ENCODE measurements around the gene RAB38.

Gene RAB38

DNA sequence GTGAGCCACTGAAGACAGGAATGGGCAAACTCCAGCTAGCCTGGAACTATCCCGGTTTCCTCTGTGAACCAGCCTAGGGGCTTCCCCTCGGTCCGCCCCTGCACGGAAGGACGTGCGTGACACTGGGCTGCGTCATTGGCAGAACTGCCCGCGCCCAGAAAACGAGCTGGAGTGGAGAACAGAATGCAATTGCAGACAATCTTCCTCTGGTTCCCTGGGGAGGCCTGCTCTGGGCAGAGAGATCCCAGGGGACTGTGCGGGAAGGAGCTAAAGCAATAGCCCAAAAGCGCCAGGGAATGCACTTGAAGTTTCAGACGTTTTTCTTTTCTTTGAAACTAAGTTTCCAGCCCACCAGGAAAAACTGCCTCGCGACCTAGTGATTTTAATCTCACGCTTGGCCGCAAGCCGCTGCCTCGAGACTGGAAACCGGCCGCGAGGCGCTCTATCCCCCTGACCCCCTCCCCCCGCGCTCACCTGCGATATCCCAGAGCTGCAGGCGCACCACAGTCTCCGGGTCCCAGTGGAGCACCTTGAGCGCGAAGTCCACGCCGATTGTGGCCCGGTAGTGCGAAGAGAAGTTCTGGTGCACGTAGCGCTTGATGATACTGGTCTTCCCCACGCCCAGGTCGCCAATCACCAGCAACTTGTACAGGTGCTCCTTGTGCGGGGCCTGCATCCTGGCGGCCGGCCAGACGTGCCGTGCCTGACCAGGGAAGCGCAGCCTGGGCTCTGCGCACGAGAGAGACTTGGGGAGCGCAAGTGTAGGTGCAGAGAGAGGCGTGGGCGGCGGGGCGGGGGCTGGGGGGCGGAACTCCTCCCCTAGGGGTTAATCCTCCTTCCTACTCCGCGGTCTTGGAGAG, at the start of gene RAB38:
TSS of gene RAB38 (minus strand) at position 735 of the 860 bp plus-strand sequence. CDS start at position 676, 59 bp downstream.
- DNase-seq: peak; percentile 19 to 30

DNA sequence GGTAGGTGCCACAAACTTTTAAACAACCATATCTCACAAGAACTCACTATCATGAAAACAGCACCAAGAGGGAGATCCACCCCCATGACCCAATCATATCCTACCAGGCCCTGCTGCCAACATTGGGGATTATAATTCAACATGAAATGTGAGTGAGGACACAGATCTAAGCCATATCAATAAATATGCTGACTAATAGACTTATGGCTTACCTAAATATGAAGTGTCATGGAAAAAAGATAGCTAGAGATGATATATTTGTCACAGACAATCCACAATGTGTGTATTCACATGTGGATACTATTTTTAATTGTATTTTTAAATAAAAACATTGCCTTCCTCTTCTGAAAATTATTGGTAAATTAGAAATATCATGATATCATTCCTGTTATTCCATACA, 38.2 kb upstream of the RAB38 start:
- DNase-seq: no peak

DNA sequence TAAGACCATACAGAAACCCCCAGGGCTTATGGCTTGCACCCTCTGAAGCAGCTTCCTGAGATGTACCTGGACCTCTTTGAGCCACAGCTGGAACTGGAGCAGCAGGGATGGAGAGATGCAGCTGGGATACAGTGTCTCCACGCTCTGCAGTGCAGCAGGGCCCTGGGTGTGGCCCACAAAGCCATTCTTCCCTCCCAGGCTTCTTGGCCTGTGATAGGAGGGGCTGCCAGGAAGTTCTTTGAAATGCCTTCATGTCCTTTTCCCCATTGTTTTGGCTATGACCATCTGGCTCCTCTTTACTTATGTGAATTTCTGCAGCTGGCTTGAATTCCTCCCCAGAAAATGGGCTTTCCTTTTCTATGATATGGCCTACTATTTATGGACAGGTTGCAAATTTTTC, 37.1 kb upstream of the RAB38 start:
- no peak for DNase-seq

DNA sequence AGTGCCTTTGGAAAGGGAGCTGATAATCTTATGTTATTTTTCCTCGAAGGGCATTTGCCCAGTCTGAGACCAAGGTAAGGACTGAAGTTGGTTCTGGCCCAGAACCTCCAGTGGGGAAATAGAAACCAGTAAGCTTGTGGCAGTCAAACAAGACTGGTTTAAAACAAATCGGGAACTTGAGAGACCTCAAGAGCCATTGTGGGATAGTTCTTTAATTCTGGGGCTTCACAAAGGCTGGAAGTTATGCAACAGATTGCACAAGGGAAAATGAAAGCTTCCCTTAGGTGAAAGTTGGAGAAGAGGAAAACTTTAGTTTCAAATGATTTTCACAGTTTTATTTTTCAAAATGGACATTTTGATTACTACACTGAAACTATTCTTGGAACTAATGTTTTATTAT, 33.5 kb upstream of the RAB38 start:
- DNase-seq: peak; percentile 60 to 66

DNA sequence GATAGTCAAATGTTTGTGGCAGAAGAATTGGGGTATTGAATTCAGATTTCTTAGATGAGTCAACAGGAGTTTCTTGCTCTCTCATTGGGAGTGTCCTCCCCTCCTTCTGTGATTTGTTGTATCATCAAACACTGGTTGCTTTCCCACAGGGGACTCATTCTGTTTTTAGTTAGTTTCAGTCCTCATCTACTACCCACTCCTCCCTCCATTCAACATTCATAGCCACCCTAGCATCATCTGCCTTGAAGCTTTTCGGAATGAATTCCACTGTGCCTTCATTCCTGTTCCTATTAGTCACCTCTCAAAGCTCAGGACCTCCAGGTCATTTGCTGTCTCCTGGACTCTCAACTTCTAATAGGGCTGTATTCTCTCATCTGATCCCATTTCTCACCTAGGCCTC, 31.5 kb upstream of the RAB38 start:
- DNase-seq: no peak

DNA sequence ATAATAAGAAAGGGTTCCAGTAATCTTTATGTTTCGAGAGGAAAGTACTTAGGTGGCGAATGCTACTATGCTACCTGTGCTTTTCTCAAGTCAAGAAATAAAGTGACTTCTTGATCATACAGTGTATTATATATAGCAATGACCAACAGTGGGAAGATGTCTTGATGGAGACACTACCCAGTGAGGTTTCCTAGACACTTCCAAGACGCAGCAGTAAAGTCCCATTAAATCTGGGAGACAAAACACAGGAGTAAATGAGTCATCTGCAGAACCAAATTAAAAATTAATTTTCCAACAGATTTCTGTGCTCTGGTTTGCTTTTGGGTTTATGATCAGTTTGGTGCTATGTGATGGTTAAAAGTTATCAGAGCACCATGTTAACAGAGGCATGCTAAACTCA, 29.1 kb upstream of the RAB38 start:
- no peak for DNase-seq

DNA sequence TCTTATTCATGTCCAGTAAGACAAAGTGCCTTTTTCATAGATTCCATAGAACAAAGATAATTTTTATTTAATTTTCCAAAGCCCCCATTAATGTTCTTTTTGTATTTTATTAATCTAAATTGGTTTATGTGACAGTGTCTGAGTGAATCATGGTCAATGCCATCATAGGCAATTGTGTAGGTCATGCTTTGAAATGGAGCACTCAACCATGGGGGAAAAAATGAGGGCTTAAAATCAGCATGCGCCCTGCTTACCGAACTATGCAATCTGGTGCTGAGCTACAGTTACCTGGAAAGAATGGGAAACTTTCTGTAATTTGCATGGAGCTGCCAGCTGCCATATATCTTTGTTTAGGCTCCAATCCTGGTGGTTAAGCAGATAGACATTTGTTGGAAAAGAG, 28.4 kb upstream of the RAB38 start:
- DNase-seq: no peak

DNA sequence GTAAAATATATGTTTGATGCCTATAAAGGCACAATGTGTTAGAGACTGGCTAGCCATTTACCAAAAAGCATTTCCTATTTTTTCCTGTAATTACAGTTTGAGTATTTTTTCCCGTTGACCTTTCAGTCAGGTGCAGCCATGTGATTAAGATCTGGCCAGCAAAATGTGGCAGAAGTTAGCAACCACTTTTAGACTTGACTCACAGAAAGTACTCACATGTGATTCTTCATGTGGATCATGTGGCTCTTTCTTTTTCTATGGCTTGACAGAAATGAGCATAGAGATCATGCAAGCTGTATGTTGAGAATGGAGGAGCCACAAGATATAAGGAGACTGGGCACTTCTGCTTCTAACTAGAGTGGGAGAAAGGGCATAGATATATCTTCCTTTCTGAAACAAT, 27.3 kb upstream of the RAB38 start:
- DNase-seq: no peak

DNA sequence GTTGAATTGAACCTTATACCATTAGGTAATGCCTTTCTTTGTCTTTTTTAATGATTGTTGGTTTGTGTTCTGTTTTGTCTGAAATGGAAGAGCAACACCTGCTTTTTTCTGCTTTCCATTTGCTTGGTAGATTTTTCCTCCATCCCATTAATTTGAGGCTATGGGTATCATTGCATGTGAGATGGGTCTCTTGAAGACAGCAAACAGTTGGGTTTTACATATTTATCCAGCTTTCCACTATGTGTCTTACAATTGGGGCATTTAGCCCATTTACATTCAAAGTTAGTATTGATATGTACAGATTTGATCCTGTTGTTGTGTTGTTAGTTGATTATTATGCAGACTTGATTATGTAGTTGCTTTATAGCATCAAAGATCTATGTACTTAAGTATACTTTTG, 21.1 kb upstream of the RAB38 start:
- DNase-seq: no peak

DNA sequence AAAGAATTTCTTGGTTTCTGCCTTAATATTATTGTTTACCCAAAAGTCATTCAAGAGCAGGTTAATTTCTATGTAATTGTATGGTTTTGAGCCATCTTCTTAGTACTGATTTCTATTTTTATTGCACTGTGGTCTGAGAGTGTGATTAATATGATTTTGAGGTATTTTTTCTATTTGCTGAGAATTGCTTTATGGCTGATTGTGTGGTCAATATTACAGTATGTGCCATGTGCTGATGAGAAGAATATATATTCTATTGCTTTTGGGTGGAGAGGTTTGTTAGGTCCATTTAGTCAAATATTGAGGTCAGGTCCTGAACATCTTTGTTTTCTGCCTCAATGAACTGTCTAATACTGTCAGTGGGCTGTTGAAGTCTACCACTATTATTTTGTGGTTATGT, 20.7 kb upstream of the RAB38 start:
- no peak for DNase-seq

DNA sequence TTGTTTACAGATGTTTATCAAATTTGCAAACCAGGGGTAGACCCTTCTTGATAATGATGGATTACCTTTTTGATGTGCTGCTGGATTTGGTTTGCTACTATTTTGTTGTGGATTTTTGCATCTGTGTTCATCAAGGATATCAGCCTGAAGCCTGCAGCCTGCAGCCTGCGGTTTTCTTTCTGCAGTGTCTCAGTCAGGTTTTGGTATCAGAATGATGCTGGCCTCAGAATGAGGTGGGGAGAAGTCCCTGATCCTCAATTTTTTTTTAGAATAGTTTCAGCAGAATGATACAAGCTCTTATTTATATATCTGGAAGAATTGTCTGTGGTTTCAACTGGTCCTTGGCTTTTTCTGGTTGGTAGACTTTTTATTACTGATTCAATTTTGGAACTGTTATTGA, 19.7 kb upstream of the RAB38 start:
- no peak for DNase-seq

DNA sequence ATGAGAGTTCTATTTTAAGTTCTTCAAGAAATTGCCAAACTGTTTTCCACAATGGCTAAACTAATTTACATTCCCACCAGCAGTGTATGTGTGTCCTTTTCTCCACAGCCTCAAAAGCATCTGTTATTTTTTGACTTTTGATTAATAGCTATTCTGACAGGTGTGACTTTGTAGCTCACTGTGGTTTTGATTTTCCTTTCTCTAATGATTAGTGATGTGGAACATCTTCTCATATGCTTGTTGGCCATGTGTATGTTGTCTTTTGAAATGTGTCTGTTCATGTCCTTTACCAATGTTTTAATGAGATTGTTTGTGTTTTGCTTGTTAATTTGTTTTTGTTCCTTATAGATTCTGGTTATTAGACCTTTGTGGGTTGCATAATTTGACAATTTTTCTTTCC, 18.0 kb upstream of the RAB38 start:
- DNase-seq: no peak

DNA sequence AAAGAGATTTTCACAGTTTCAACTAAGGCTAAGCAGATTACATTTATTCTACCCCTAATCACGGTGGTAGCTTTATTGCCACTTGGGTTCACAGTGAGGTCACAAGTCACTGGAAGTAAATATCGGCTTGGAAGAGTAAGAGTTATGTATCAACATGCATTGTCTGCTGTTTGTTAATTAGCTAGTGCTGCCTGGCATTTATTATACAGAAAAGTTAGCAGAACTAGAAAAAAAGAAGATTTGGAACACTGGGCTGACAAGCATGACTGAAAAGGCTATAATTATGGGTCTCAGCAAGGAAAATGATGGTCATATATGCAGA, 13.7 kb upstream of the RAB38 start:
- DNase-seq: no peak

DNA sequence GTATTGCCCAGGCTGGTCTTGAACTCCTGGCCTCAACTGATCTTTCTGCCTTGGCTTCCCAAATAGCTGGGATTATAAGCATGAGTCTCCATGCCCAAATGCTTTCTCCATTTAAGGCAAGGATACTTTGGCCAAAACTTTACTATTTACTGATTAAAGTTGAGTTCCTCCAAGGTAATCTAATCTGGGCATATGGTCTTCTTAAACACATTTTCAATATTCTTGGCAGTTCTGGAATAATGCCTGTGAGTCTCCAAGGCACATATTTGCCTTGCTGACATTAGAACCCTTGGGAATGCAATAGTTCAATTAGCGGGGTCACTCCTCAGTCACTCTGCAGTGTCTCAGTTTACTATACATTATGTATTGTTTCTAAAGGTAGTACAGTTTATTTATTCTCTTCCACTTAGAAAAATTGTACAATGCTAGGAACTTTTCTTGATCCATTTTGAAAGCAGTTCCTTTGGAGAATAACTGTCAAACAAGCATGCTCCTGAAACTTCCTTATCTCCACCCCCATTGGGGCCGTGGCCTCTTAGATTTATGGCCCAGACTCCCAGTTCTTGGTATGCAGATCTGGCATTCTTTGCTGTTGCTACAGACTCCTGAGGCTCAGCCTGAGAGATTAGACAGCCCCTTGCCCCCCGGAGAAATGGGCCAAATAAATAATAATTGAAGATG, 13.1 kb upstream of the RAB38 start:
- no peak for DNase-seq

DNA sequence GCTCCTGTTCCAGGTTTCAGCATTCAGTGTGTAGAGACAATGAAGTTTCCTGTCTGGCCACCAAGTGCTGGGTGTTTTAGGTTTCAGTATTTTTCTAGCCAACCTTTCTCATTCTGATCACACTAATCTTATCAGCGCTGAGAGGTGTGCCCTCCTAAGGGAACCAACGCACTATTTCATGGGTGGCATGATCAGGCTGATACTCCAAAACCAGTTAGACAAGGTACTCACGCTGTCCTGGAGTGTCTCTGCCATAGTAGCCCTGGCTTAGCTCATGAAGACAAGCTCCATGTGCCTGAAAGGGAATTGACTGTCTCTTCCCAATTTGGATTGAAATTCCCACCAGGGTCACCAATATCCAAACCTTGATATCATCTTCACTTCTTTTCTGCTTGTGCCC, 8.0 kb upstream of the RAB38 start:
- no peak for DNase-seq

DNA sequence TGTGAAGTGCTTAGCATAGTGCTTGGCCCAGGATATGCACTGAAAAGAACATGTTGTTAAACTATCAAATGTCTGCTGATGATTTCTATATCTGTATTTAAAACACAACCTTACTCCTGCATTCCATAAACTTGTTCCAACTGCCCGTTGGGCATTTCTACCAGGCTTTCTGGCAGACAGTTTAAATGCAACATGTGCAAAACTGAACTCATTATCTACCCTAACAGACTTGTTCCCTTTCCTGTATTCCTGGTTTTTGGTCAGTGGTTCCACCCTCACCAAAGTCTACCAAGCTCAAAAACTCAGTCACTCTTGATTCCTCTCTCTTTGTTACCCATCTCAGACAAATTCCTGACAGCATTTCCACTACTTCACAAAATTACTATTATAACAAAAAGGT, 6.5 kb upstream of the RAB38 start:
- DNase-seq: no peak

DNA sequence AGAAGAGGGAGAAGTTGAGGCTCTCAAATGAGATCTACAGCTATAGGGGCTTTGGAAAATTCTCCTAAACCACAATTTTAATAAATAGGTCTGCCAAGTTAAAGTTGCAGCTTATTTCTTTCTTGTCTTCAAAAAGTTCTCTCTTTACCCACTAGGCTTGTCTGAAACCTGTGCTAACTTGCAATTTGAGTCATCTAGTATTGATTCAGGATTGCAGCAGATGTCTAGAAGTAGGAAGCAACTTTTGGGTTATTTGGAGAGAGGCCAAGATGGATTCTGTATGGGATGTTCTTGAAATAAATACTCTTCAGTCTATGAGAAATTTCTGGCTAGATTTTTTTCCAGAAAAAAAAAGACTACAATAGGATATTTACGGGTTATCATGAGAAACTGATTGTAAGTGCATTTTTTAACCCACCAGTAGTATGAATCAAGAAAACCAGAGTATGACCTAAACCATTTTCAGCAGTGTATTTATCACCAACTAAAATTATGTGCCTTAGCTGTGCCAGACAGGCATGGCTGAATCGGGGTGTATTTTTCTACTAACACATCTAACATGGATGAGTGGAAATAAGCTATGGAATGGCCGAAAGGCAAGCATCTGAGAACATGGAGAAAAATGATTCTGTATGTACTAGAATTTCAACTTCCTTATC, 4.9 kb upstream of the RAB38 start:
- no peak for DNase-seq

DNA sequence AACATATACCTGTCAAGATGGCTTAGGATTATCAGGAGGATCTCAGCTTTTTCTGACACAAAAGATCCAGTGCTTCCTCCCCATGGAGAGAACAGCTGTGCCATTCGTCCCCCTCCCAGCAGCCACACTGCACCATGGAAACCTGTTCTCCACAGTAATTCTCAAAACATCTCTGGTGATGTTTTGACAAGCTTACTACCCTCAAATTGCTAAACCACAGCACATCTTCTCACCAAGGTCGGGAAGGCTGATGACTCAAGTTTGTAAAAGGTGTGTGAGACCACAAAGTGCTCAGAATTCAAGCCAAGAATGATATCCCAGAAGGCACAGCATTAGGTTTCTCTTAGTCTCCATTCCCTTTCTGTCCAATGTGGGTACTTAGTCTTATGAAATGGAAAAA, 3.9 kb upstream of the RAB38 start:
- no peak for DNase-seq

DNA sequence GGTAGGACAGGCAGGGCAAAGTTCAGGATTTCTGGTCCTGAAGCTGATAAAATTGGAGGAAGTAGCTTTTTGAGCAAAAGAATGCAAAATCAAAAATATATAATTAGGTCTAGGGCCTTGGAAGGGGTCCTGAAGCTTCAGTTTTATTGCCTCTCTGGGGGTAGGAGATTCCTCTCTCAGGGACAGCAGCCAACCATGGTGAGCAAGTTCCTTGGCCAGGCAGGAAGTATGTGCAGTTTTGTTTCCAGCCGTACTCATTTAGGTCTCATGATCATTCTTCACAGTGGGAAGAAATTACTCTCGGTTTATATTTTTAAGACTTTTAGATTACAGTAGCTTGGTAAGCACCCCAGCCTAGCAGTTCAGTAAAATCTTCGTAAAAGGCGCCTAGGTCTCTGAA, 2.9 kb upstream of the RAB38 start:
- DNase-seq: no peak

DNA sequence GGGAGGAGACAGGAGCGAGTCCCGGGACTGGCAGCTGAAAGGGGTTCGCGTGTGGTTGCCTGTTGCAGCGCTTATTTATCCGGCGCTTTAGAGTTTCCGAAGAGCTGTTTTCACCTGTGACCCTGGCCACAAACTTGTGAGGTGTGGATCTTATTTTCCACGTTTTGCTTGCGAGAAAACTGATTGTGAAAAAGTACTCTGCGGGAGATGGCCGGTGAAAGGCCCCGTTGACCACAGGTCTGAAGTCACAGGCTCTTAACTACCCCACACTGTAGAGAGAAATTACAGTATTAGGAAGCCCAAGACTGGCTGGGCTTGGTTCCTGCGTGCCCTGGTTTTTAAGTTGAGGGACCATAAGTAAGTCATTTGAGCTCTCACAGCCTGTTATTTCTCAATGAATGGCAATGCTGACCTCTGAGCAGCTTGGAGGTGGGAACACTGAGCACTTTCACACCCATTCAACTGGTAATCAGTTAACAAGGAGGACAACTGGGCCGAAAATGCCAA, 379 bp upstream of the RAB38 start:
- DNase-seq: peak; percentile 19 to 38

DNA sequence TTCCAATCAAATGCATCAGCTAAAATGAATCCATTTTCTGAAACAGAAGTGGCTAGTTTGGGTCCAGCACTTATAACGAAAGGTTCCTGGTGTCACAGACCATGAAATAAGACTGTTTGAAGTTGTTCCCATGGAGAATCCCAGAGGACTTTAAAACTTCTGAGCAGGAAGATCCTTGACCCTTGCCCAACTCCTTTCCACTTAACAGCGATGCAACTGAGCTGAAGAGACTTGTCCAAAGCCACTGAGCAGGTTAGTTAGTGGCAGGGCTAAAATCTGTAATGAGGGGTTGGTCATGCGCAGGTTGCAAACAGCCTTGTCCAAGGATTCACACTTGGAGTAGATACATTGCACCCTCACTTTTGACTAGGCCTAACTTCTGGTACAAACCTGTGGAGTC, 1.3 kb downstream of the RAB38 start:
- no peak for DNase-seq

DNA sequence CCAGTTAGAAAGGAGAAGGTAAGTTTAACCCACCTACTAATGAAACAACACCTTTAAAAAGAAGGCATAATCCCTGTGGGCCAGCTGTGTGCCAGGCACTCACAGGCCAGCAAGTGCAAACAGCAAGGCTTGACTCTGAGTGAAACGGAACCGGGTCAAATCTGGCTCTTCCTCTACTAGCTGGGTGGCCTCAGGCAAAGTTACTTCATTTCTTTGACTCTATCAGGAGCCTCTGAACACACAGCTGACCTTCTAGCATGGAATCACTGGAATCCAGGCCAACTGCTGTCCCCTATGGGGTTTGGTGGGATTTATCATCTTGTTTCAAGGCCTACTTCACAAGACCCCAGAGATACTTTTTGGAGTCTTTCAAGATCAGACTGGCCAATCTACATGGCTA, 3.3 kb downstream of the RAB38 start:
- DNase-seq: peak in 1 of 2 experiments; percentile 4

DNA sequence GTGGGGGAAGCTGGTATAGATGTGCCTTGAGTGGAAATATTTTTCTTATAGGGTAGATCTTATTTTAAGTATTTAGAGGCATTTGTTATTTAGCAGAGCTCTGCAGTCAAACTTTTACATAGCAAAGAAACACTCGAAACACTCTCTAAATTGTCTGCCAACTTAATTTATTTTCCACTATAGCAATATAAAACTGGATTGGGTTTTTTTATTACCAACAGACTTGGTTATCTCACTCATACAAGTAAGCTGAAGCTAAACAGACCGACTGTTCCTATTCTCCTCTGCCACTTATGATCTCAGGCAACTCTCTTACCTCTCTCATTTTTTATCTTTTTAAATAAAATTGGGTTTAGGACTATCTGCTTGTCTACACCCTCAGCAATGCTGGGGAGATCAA, 4.6 kb downstream of the RAB38 start:
- DNase-seq: no peak

DNA sequence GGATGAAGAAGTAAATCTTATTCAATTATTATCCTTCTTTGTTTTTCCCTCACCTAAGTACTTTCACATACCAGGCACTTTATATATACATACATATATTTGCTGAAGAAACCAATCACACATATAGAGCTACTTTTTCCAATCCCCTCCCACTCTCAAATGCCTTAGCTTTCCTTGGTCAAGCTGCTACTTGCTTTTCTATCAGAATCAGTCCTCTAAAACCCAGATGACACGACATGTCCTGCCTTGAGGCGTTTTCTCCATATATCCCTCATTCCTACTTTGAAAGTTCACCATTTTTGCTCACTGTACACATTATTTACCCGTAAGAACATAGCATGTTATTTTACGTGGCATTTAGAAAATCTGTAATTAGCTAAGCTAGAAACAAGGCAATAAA, 5.4 kb downstream of the RAB38 start:
- DNase-seq: no peak
